Measurements from ENCODE around the gene AMIGO3. TPM values are rescaled to one million over a fixed set of nuclear protein-coding genes. Genes with fewer than 3 reads are reported as not detected.
A peak's percentile ranks its signal among the peaks of the same experiment; 100 is the strongest.

AMIGO3 gene
- total and polyA plus RNA-seq, 2 donors from 2014 or later: 0.73 TPM; not detected in 1

GRCh38 chr3:49706456-49707112 is 12.9 kb downstream of the AMIGO3 start:
- H3K4me3 ChIP-seq (ENCODE audit: low read length in 3 of 3): no peak overlapping the region
- no peak overlapping the region for H3K9ac ChIP-seq (ENCODE audit: low read length in 3 of 3)
- no peak overlapping the region for H3K27ac ChIP-seq (ENCODE audit: low read depth in 2 of 2, low read length in 2 of 2)
- no peaks in the 10 kb centered on the region for H3K4me1 ChIP-seq (ENCODE audit: control insufficient read depth in 2 of 3, insufficient read depth in 2 of 3, low read depth in 1 of 3, low read length in 3 of 3)
- DNase-seq: no peak
- peaks cover 0 to 21% (median 6%) of the 10 kb centered on the region in 3 donors for H3K36me3 ChIP-seq (ENCODE audit: control insufficient read depth in 2 of 3, insufficient read depth in 3 of 3, low read length in 3 of 3)
- intact Hi-C loops (cut with DNase I): no loop called here
- no peak for TF ChIP-seq CTCF (IDR thresholded peaks at IDR 0.05; ENCODE audit: borderline replicate concordance, extremely low read depth, insufficient read depth)
- no peaks in the 10 kb centered on the region for H3K9me3 ChIP-seq (ENCODE audit: control insufficient read depth in 2 of 3, insufficient read depth in 1 of 3, low read length in 3 of 3)
- no peaks in the 10 kb centered on the region for H3K27me3 ChIP-seq (ENCODE audit: control insufficient read depth, insufficient read depth, low read length)
- FAIRE-seq: no peak

GRCh38 chr3:49705390-49705960 is 14.0 kb downstream of the AMIGO3 start:
- no peak for TF ChIP-seq CTCF (IDR thresholded peaks at IDR 0.05; ENCODE audit: borderline replicate concordance, extremely low read depth, insufficient read depth)
- H3K36me3 ChIP-seq (ENCODE audit: control insufficient read depth in 2 of 3, insufficient read depth in 3 of 3, low read length in 3 of 3): peaks cover 0 to 24% (median 13%) of the 10 kb centered on the region in 3 donors
- no peak overlapping the region for H3K9ac ChIP-seq (ENCODE audit: low read length in 3 of 3)
- no peaks in the 10 kb centered on the region for H3K27me3 ChIP-seq (ENCODE audit: control insufficient read depth, insufficient read depth, low read length)
- no peak overlapping the region for H3K4me3 ChIP-seq (ENCODE audit: low read length in 3 of 3)
- no peak for DNase-seq
- no peak for FAIRE-seq
- H3K27ac ChIP-seq (ENCODE audit: low read depth in 2 of 2, low read length in 2 of 2): no peak overlapping the region
- H3K4me1 ChIP-seq (ENCODE audit: control insufficient read depth in 2 of 3, insufficient read depth in 2 of 3, low read depth in 1 of 3, low read length in 3 of 3): no peaks in the 10 kb centered on the region
- intact Hi-C loops (cut with DNase I): no loop called here
- no peaks in the 10 kb centered on the region for H3K9me3 ChIP-seq (ENCODE audit: control insufficient read depth in 2 of 3, insufficient read depth in 1 of 3, low read length in 3 of 3)

- no peak for TF ChIP-seq CTCF (IDR thresholded peaks at IDR 0.05; ENCODE audit: borderline replicate concordance, extremely low read depth, insufficient read depth)
- peak in 1 of 5 donors; percentile 61 for DNase-seq
- Histone ChIP-seq H3K27ac (ENCODE audit: low read depth in 2 of 2, low read length in 2 of 2) (no peak overlapping the region), H3K27me3 (ENCODE audit: control insufficient read depth, insufficient read depth, low read length) (no peaks in the 10 kb centered on the region), H3K9me3 (ENCODE audit: control insufficient read depth in 2 of 3, insufficient read depth in 1 of 3, low read length in 3 of 3) (no peaks in the 10 kb centered on the region), H3K4me3 (ENCODE audit: low read length in 3 of 3) (no peak overlapping the region), H3K36me3 (ENCODE audit: control insufficient read depth in 2 of 3, insufficient read depth in 3 of 3, low read length in 3 of 3) (peaks cover 0 to 24% (median 15%) of the 10 kb centered on the region in 3 donors), H3K9ac (ENCODE audit: low read length in 3 of 3) (no peak overlapping the region), H3K4me1 (ENCODE audit: control insufficient read depth in 2 of 3, insufficient read depth in 2 of 3, low read depth in 1 of 3, low read length in 3 of 3) (no peaks in the 10 kb centered on the region)
- intact Hi-C loops (cut with DNase I): no loop called here
- FAIRE-seq: no peak
Measured at GRCh38 chr3:49704629-49705028, 14.9 kb downstream of the AMIGO3 start.

All from kidney (tissue), 14 donors.